Heart right ventricle (tissue), 16 donors: ENCODE results near the gene KRT84. TPM values are rescaled to one million over a fixed set of nuclear protein-coding genes. Genes with fewer than 3 reads are reported as not detected.

Experiments used
- ATAC-seq, 8 donors: fragments of 200-7000 bp; cut with Tn5 transposase; one replicate each; pipeline ENCODE4 v1.9.1; 2020; ENCODE audit warnings: mild to moderate bottlenecking in 8 of 8, moderate library complexity in 8 of 8, moderate number of reproducible peaks in 1 of 8
- DNase-seq, 2 donors: peaks; one replicate each; pipeline ENCODE4 v3.0.0-alpha.2; 2020
- H3K27ac ChIP-seq, 10 donors: fragments of 200-600 bp; sonication (generic) in 2 of 10; one replicate each; pipeline versions ENCODE4 v1.5.0 to v1.8.0; 2020 to 2022; ENCODE audit warnings: mild to moderate bottlenecking in 3 of 10
- H3K27me3 ChIP-seq, 7 donors: fragments of 200-600 bp; one replicate each; pipeline ENCODE4 v1.8.0; 2021 to 2022; ENCODE audit warnings: mild to moderate bottlenecking in 2 of 7
- H3K36me3 ChIP-seq, 9 donors: fragments of 200-600 bp; sonication (generic) in 1 of 9; one replicate each; pipeline versions ENCODE4 v1.5.0 to v1.8.0; 2020 to 2022; ENCODE audit warnings: mild to moderate bottlenecking in 2 of 9
- H3K4me1 ChIP-seq, 9 donors: fragments of 200-600 bp; sonication (generic) in 1 of 9; one replicate each; pipeline versions ENCODE4 v1.5.0 to v1.8.0; 2020 to 2022; ENCODE audit warnings: mild to moderate bottlenecking in 4 of 9
- H3K4me3 ChIP-seq, 10 donors: fragments of 200-600 bp; sonication (generic) in 2 of 10; one replicate each; pipeline versions ENCODE4 v1.5.0 to v1.8.0; 2020 to 2022; ENCODE audit warnings: mild to moderate bottlenecking in 7 of 10, moderate library complexity in 2 of 10
- H3K9me3 ChIP-seq, 11 donors: fragments of 200-600 bp in 10 of 11; sonication (generic) in 2 of 11; one replicate each; pipeline versions ENCODE4 v1.5.0 to v1.8.0; 2013 to 2022; ENCODE audit warnings: mild to moderate bottlenecking in 2 of 11, control low read depth in 1 of 11, moderate library complexity in 1 of 11
- WGBS, 2 donors: extraction: QIAGEN DNeasy Blood & Tissue Kit; methylation state at CpG; one replicate each; pipeline ENCODE4 v1.1.7; 2013; ENCODE audit warnings: inconsistent platforms in 1 of 2; 5-methylcytosine and 5-hydroxymethylcytosine counted together
- intact Hi-C, 10 donors: fragments of 100-400 bp; cut with DNase I; formaldehyde crosslinking; loops; one replicate each; pipeline versions ENCODE4 v1.11.1 to v1.14.2; 2022
- polyA plus RNA-seq, 2 donors: library from polyadenylated mRNA; stranded (reverse); fragments of 200-250 nt; gene quantifications; one replicate each; pipeline ENCODE4 v1.2.3, GENCODE V29; 2013
- total RNA-seq, 10 donors: library from RNA; stranded (reverse); fragmentation: NEBNext Ultra II Directional in 3 of 10; extraction: Animal tissue kit (Norgen Biotek cat#: 25700) in 3 of 10; gene quantifications; one replicate each; pipeline versions ENCODE4 v1.2.1 to v1.2.4, GENCODE V29; 2021 to 2023
- TF ChIP-seq, protein P1 (sequence below), 9 donors: fragments of 200-600 bp; sonication (generic) in 2 of 9; IDR thresholded peaks; one replicate each; pipeline versions ENCODE4 v1.5.0 to v1.8.0; 2021 to 2022; ENCODE audit warnings: antibody characterized with exemption in 9 of 9, mild to moderate bottlenecking in 5 of 9, moderate library complexity in 1 of 9
- donor health status: Arrhythmogenic right ventricular cardiomyopathy.
- donor health status: ischemic (EF 13 %, LVEDD 7.1; RV severe dilation, severe dysfunction).
- donor health status: healthy with polysubstance abuse.
- donor health status: DM: no; HTN: yes; CAD: no.
- donor health status: DM: no; HTN: no; CAD: no.
- donor health status: ischemic (EF 25% LVEDD 6.9; RV normal size, moderate dysfunction).
- donor health status: ischemic (EF 25% LVEDD 5.7; RV mildly dilated, moderate dysfunction).
- donor health status: healthy.
- donor health status: DM: yes; HTN: yes; CAD: no.
- donor health status: Ischemic cardiomyopathy.
- donor health status: ischemic (EF 35%, LVEDD 5.7; RV mildly dilated, moderate dysfunction).
- donor health status: nonischemic (EF 11% LVEDD 7.7; RV severe dilation, severe dysfunction).
- donor health status: DM: yes; HTN: yes; CAD: no.
- donor health status: PGD.
- donor health status: ischemic (EF 29% LVEDD 5.4; RV normal size, mild dysfunction).
- donor health status: nonischemic (EF 23%, LVEDD 6.1; RV moderate dilation, normal function).

Gene KRT84
- total and polyA plus RNA-seq, 12 donors, result not detected

DNA sequence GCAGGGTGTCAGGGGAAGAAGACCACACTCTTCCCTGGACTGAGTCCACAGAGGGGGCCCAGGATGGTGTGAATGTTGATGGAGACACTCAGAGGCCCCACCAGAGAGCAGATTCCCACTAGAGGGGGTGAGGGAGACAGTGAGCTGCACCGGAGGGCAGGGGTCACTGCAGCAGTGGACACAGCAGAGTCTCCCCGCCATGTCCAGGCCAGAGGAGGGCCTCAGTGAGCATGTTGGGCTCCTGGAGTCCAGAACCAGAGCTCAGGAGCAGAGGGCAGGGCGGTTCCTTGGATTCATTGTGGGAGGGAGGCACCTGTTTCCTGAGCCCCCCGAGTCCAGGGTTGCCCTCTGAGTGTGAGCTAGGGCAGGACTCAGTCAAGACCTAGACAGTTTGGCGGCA, 22.5 kb upstream of the KRT84 start:
- Histone ChIP-seq H3K9me3 (no peaks in the 10 kb centered on the region), H3K4me1 (no peaks in the 10 kb centered on the region), H3K27me3 (peaks cover 0 to 26% (median 0%) of the 10 kb centered on the region in 7 donors), H3K36me3 (no peaks in the 10 kb centered on the region), H3K27ac (no peak overlapping the region), H3K4me3 (no peak overlapping the region)
- no peak for ATAC-seq
- 80 to 81% methylated on average over 5 of the region's 5 CpGs for WGBS, 2 donors
- no peak for DNase-seq
- TF ChIP-seq, protein P1, sequence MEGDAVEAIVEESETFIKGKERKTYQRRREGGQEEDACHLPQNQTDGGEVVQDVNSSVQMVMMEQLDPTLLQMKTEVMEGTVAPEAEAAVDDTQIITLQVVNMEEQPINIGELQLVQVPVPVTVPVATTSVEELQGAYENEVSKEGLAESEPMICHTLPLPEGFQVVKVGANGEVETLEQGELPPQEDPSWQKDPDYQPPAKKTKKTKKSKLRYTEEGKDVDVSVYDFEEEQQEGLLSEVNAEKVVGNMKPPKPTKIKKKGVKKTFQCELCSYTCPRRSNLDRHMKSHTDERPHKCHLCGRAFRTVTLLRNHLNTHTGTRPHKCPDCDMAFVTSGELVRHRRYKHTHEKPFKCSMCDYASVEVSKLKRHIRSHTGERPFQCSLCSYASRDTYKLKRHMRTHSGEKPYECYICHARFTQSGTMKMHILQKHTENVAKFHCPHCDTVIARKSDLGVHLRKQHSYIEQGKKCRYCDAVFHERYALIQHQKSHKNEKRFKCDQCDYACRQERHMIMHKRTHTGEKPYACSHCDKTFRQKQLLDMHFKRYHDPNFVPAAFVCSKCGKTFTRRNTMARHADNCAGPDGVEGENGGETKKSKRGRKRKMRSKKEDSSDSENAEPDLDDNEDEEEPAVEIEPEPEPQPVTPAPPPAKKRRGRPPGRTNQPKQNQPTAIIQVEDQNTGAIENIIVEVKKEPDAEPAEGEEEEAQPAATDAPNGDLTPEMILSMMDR (IDR thresholded peaks at IDR 0.05), result no peak
- intact Hi-C loops, result no loop called here

- H3K9me3 ChIP-seq, result no peaks in the 10 kb centered on the region
- no peaks in the 10 kb centered on the region for H3K36me3 ChIP-seq
- H3K27ac ChIP-seq, result no peak within 1 kb of the TSS
- TF ChIP-seq, protein P1 (IDR thresholded peaks at IDR 0.05), result no peak
- H3K4me3 ChIP-seq, result no peak within 1 kb of the TSS
- intact Hi-C loops, result no loop called here
- ATAC-seq, result no peak
- peaks cover 0 to 26% (median 0%) of the 10 kb centered on the region in 7 donors for H3K27me3 ChIP-seq
- DNase-seq, result no peak
- 92 to 94% methylated on average over 14 of the region's 14 CpGs for WGBS, 2 donors
- H3K4me1 ChIP-seq, result no peaks in the 10 kb centered on the region
Measured at GRCh38 chr12:52405922-52406385, 20.5 kb upstream of the KRT84 start, which contains the start of gene KRT82. Gene KRT82 (minus strand): TSS chr12:52406335. CDS start chr12:52406277, 58 bp downstream.

GRCh38 chr12:52404951-52405350, 19.5 kb upstream of the KRT84 start:
- Histone ChIP-seq H3K4me3 (no peak overlapping the region), H3K27me3 (peaks cover 0 to 35% (median 0%) of the 10 kb centered on the region in 7 donors), H3K9me3 (no peaks in the 10 kb centered on the region), H3K36me3 (no peaks in the 10 kb centered on the region), H3K27ac (no peak overlapping the region), H3K4me1 (no peaks in the 10 kb centered on the region)
- intact Hi-C loops, result no loop called here
- 80 to 92% methylated on average over 3 of the region's 3 CpGs for WGBS, 2 donors
- DNase-seq, result no peak
- no peak for ATAC-seq
- TF ChIP-seq, protein P1 (IDR thresholded peaks at IDR 0.05), result no peak

- H3K36me3 ChIP-seq, result no peaks in the 10 kb centered on the region
- no peak overlapping the region for H3K4me3 ChIP-seq
- peaks cover 0 to 45% (median 7%) of the 10 kb centered on the region in 7 donors for H3K27me3 ChIP-seq
- H3K9me3 ChIP-seq, result no peaks in the 10 kb centered on the region
- no peak overlapping the region for H3K27ac ChIP-seq
- ATAC-seq, result no peak
- 89 to 92% methylated on average over 9 of the region's 9 CpGs for WGBS, 2 donors
- intact Hi-C loops, result no loop called here
- DNase-seq, result no peak
- H3K4me1 ChIP-seq, result no peaks in the 10 kb centered on the region
- TF ChIP-seq, protein P1 (IDR thresholded peaks at IDR 0.05), result no peak
Measured at GRCh38 chr12:52403561-52403960, 18.1 kb upstream of the KRT84 start.
